Nasal cavity respiratory epithelium epithelial cell of viscerocranial mucosa (primary cell): ENCODE results near the gene COX19. TPM values are rescaled to one million over a fixed set of nuclear protein-coding genes. Genes with fewer than 3 reads are reported as not detected.

Source experiments
- total RNA-seq: library from RNA; depleted of rRNA; stranded (reverse); fragments of >200 nt; gene quantifications from 2 replicates; pipeline ENCODE4 v1.2.3, GENCODE V29; 2014

Gene COX19
- total RNA-seq: 15.7 and 25.7 TPM in 2 replicates

DNA sequence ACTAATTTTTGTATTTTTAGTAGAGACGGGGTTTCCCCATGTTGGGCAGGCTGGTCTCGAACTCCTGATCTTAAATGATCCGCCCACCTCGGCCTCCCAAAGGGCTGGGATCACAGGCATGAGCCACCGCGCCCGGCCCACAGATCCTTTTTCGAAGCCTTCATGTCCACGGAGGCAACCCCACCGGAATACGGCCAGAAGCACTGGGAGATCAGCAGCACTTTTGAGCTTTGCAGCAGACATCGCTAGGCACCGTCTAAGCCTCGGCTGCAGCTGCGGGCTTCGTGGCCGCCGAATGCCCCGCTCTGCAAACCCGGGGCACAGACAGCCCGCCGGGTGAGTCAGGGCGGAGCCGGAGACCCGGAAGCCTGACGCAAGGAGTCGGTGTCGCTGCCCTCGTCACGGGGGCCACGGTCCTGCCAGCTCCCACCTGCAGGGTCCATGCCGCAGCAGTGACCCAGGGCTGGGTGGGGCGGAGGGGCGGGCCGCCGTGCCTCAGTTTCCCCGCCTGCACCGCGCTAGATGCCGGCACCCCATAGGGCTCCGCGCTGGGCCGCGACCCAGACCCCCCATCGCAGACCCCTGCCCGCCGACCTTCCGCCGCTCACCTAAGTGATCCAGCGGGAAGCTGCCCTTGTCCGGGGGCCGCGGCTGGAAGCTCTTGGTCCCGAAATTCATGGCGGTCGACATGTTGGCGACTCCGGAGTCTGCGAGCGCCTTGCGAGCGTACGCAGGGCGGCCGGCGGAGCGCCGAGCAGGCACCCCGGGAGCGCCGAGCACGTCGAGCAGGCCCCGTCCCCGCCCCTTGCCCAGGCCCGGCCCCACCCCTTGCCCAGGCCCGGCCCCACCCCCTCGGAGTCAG lies at the start of gene COX19:
Gene COX19, minus strand, starts transcription at position 730 of the 862 bp plus-strand sequence. Its CDS starts 40 bp downstream, at position 690.

GRCh38 chr7:983004-983615 lies 7.8 kb upstream of the COX19 start, which contains the start of gene CYP2W1:
CYP2W1 (plus strand) TSS chr7:983181; CDS start chr7:983212, 31 bp downstream.

DNA sequence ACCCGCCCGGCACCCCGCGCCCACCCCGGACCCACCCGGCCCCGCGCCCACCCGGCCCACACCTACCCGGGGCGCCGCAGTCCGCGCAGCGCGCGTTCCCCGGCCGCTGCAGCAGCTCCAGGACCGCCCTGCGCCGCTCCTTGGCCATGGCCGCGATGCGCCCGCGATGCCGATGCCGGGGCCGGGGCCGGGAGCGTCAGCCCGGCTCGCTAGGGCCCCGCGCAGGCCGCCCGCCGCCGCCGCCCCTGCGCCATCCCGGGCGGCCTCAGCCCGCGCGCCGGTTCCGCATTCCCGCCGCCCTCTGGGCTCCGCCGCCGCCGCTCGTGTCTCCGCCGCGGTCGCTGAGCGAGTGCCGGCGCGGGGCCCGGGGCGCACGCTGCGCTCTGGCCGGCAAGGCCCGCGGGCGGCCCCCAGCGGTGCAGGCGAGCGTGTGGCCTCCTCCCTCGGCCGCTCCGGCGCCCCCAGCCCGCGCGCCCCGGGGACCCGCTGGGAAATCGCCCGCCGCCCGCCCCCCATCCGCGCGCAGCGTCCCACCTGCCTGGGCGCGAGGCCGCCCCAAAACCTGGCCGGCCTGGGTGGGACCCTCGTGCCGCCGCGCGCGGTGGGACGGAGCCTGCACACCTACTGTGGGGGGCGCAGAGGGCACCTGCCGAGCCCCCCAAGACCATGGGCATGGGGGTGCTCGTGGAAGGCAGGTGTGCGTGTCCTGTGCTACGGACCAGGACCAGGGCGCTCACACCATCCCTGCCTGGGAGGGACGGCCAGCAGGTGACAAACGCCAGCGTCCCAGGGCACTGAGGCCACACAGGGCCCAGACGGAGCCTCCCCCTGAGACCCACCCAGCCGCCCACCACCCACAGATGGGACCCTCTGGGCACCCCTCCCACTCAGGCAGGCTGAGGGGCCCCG lies 20.8 kb downstream of the COX19 start, which contains the start of gene ADAP1:
Gene ADAP1, minus strand, starts transcription at position 351 of the 909 bp plus-strand sequence. Its CDS starts 203 bp downstream, at position 148.

Other genes starting within 250 kb of the COX19 start
- gene DNAAF5, start 248.8 kb downstream of the COX19 start, total RNA-seq: 8.9 and 36.7 TPM in 2 replicates
- 6.2 and 13.6 TPM in 2 replicates for gene PRKAR1B, start 248.3 kb downstream of the COX19 start, total RNA-seq
- 127 and 239 TPM in 2 replicates for gene SUN1, start 143.1 kb downstream of the COX19 start, total RNA-seq
- 36.4 and 44.1 TPM in 2 replicates for gene GET4, start 99.0 kb downstream of the COX19 start, total RNA-seq
- gene ADAP1, start 20.9 kb downstream of the COX19 start, total RNA-seq: 9.9 and 43.6 TPM in 2 replicates
- 0.21 and 0.34 TPM in 2 replicates for gene CYP2W1, start 7.6 kb upstream of the COX19 start, total RNA-seq
- 0.68 and 1.2 TPM in 2 replicates for gene GPR146, start 69.0 kb upstream of the COX19 start, total RNA-seq
- gene GPER1, start 112.6 kb upstream of the COX19 start, total RNA-seq: under 0.01 and 0.21 TPM in 2 replicates
- gene ZFAND2A, start 184.6 kb upstream of the COX19 start, total RNA-seq: 27.8 and 62.2 TPM in 2 replicates